Left cardiac atrium (tissue), 4 donors: Measurements from ENCODE around the gene NUBP1. TPM values are rescaled to one million over a fixed set of nuclear protein-coding genes. Genes with fewer than 3 reads are reported as not detected.
"Not testable (repeated sequence)": the region's sequence is repeated elsewhere in the genome, so short reads cannot be mapped to it uniquely, and the experiment has no call there.

ENCODE experiments used
- ATAC-seq, 2 donors: fragments of 200-7000 bp; cut with Tn5 transposase; one replicate each; pipeline ENCODE4 v1.9.1; 2020; ENCODE audit warnings: mild to moderate bottlenecking in 2 of 2, moderate library complexity in 2 of 2
- DNase-seq: peaks from one replicate; pipeline ENCODE4 v3.0.0-alpha.2; 2020
- intact Hi-C, 2 donors: fragments of 100-400 bp; cut with DNase I; formaldehyde crosslinking; loops; one replicate each; pipeline versions ENCODE4 v1.14.1 to v1.15.1; 2022 to 2023
- total RNA-seq, 2 donors: library from RNA; stranded (reverse); fragmentation: NEBNext Ultra II Directional; extraction: Animal tissue kit (Norgen Biotek cat#: 25700); gene quantifications; one replicate each; pipeline ENCODE4 v1.2.1, GENCODE V29; 2021
- donor health status: DM: no; HTN: yes; CAD: no.
- donor health status: DM: no; HTN: yes; CAD: no; lungs with severe emphysema.
- donor health status: DM: yes; HTN: yes; CAD: no.
- donor health status: Dilated cardiomyopathy.

The NUBP1 gene
- total RNA-seq, 2 donors from 2014 or later = 38.1 to 38.9 TPM

- DNase-seq (no peak), ATAC-seq (peak in 1 of 2 donors; percentile 16)
- intact Hi-C loops = loop anchor here in 1 of 2 donors (2.0 kb wide), 1 partner anchor 176 kb away; no protein-coding TSS in a partner anchor
Measured at GRCh38 chr16:10744370-10745030, 858 bp downstream of the NUBP1 start.

GRCh38 chr16:10745841-10746240, 2.2 kb downstream of the NUBP1 start:
- intact Hi-C loops = loop anchor here in 1 of 2 donors (2.0 kb wide), 1 partner anchor 175 kb away; no protein-coding TSS in a partner anchor
- DNase-seq (no peak), ATAC-seq (no peak)

GRCh38 chr16:10750793-10751192, 7.2 kb downstream of the NUBP1 start:
- ATAC-seq (no peak), DNase-seq (no peak)
- intact Hi-C loops = loop anchor here in 1 of 2 donors (5.0 kb wide), 1 partner anchor 167 kb away; no protein-coding TSS in a partner anchor

GRCh38 chr16:10751291-10751697, 7.7 kb downstream of the NUBP1 start:
- intact Hi-C loops = loop anchor here in 1 of 2 donors (5.0 kb wide), 1 partner anchor 166 kb away; no protein-coding TSS in a partner anchor
- DNase-seq = no peak
- ATAC-seq = no peak

GRCh38 chr16:10752843-10753523, 9.3 kb downstream of the NUBP1 start:
- DNase-seq (peak; percentile 70), ATAC-seq (peak; percentile 33 to 38)
- intact Hi-C loops = loop anchor here in 1 of 2 donors (5.0 kb wide), 1 partner anchor 164 kb away; no protein-coding TSS in a partner anchor

- no peak for DNase-seq
- ATAC-seq = no peak
- intact Hi-C loops = loop anchor here in 1 of 2 donors (5.0 kb wide), 1 partner anchor 164 kb away; no protein-coding TSS in a partner anchor
Measured at GRCh38 chr16:10753670-10754069, 10.0 kb downstream of the NUBP1 start.

GRCh38 chr16:10754941-10755340, 11.3 kb downstream of the NUBP1 start:
- ATAC-seq = peak in 1 of 2 donors; percentile 7
- intact Hi-C loops = loop anchor here (5.0 kb wide), 2 partner anchors 67 to 162 kb away; no protein-coding TSS in a partner anchor
- no peak for DNase-seq

- ATAC-seq = peak; percentile 31 to 84
- intact Hi-C loops = loop anchor here in 1 of 2 donors (5.0 kb wide), 1 partner anchor 66 kb away; no protein-coding TSS in a partner anchor
- no peak for DNase-seq
Measured at GRCh38 chr16:10756574-10756973, 12.9 kb downstream of the NUBP1 start.

- ATAC-seq (no peak), DNase-seq (no peak)
- intact Hi-C loops = no loop called here
Measured at GRCh38 chr16:10760858-10761257, 17.2 kb downstream of the NUBP1 start.

- intact Hi-C loops = no loop called here
- DNase-seq = no peak
- no peak for ATAC-seq
Measured at GRCh38 chr16:10761373-10761772, 17.7 kb downstream of the NUBP1 start.

- intact Hi-C loops = no loop called here
- peak in 1 of 2 donors; percentile 14 for ATAC-seq
- DNase-seq = no peak
Measured at GRCh38 chr16:10762336-10763016, 18.8 kb downstream of the NUBP1 start.

- ATAC-seq (no peak), DNase-seq (no peak)
- intact Hi-C loops = no loop called here
Measured at GRCh38 chr16:10763456-10763855, 19.8 kb downstream of the NUBP1 start.

- ATAC-seq = no peak
- DNase-seq = no peak
- intact Hi-C loops = no loop called here
Measured at GRCh38 chr16:10765772-10766171, 22.1 kb downstream of the NUBP1 start.

- ATAC-seq (no peak), DNase-seq (no peak)
- intact Hi-C loops = no loop called here
Measured at GRCh38 chr16:10767127-10767526, 23.5 kb downstream of the NUBP1 start.

- ATAC-seq = no peak
- no peak for DNase-seq
- intact Hi-C loops = no loop called here
Measured at GRCh38 chr16:10769381-10769780, 25.7 kb downstream of the NUBP1 start.

GRCh38 chr16:10770907-10771306, 27.3 kb downstream of the NUBP1 start:
- ATAC-seq (peak in 1 of 2 donors; percentile 44), DNase-seq (no peak)
- intact Hi-C loops = loop anchor here in 1 of 2 donors (10.0 kb wide), 1 partner anchor 54 kb away; no protein-coding TSS in a partner anchor

GRCh38 chr16:10776280-10776679, 32.6 kb downstream of the NUBP1 start:
- DNase-seq (no peak), ATAC-seq (no peak)
- intact Hi-C loops = loop anchor here in 1 of 2 donors (10.0 kb wide), 1 partner anchor 49 kb away; no protein-coding TSS in a partner anchor

- not testable (repeated sequence) for ATAC-seq, DNase-seq
- intact Hi-C loops = loop anchor here in 1 of 2 donors (10.0 kb wide), 1 partner anchor 48 kb away; no protein-coding TSS in a partner anchor
Measured at GRCh38 chr16:10776923-10777322, 33.3 kb downstream of the NUBP1 start.

GRCh38 chr16:10777356-10777755, 33.7 kb downstream of the NUBP1 start:
- intact Hi-C loops = loop anchor here in 1 of 2 donors (10.0 kb wide), 1 partner anchor 47 kb away; no protein-coding TSS in a partner anchor
- ATAC-seq = no peak
- no peak for DNase-seq
